Thyroid gland (tissue), 4 donors: ENCODE results near the gene NUDT22.

Source experiments
- POLR2A ChIP-seq, 2 donors: fragments of 450-650 bp; IDR thresholded peaks; one replicate each; pipeline ENCODE4 v1.6.1; 2017; ENCODE audit warnings: antibody characterized with exemption in 2 of 2, mild to moderate bottlenecking in 2 of 2, moderate library complexity in 1 of 2
- TF ChIP-seq, protein P1 (sequence below), 6 experiments: fragments of 200-600 bp in 3 of 6; fragments of 450-650 bp in 3 of 6; sonication (generic) in 3 of 6; IDR thresholded peaks; one replicate each; pipeline ENCODE4 v1.5.1; 2016 to 2019; ENCODE audit warnings: antibody characterized with exemption in 6 of 6, mild to moderate bottlenecking in 2 of 6, inconsistent platforms in 1 of 6, moderate library complexity in 1 of 6

DNA sequence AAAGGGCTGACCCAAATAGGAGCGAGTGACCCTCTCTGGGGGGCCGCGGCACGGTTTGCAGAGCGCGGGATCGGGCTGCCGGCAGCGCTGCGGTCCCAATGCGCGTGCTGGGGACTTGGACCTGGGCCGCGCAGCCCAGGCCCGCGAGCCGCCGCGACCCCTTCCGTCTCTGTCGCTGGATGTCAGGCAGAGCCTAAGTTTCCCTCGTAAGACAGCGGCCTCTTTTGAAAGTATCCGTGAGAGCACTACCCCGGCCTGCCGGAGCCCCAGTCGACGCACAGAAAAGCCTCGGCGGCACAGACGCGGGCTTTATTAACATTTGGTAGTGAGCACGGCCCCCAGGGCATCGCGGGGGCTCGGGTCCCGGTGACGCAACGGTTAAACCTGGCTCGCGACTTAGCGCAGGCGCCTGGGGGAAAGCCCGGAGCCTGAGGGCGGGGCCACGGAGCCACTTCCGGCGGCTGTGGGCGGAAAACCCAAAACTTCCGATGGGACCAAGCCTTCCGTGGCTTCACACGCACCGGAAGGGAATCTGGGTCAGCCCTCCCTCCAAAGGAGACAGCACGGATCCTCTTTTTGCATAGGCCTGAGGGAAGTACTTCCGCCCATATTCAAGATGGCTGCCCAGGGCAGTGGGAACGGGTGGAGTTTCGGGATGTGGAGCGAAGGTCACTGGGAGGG is 43.6 kb downstream of the NUDT22 start:
- TF ChIP-seq POLR2A (IDR thresholded peaks at IDR 0.05), result no peak
- TF ChIP-seq, protein P1, sequence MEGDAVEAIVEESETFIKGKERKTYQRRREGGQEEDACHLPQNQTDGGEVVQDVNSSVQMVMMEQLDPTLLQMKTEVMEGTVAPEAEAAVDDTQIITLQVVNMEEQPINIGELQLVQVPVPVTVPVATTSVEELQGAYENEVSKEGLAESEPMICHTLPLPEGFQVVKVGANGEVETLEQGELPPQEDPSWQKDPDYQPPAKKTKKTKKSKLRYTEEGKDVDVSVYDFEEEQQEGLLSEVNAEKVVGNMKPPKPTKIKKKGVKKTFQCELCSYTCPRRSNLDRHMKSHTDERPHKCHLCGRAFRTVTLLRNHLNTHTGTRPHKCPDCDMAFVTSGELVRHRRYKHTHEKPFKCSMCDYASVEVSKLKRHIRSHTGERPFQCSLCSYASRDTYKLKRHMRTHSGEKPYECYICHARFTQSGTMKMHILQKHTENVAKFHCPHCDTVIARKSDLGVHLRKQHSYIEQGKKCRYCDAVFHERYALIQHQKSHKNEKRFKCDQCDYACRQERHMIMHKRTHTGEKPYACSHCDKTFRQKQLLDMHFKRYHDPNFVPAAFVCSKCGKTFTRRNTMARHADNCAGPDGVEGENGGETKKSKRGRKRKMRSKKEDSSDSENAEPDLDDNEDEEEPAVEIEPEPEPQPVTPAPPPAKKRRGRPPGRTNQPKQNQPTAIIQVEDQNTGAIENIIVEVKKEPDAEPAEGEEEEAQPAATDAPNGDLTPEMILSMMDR (IDR thresholded peaks at IDR 0.05), result peak in 3 of 6 experiments; percentile 14 to 31 (median 19)
